DMS79 (cell line): ENCODE data around the gene SELENOW.
A peak's percentile ranks its signal among the peaks of the same experiment; 100 is the strongest.
"Not testable (repeated sequence)": the region's sequence is repeated elsewhere in the genome, so short reads cannot be mapped to it uniquely, and the experiment has no call there.

Source experiments
- DNase-seq: peaks from one replicate; lab custom pipeline; 2025; lab: John Stamatoyannopoulos, UW

Gene SELENOW

DNA sequence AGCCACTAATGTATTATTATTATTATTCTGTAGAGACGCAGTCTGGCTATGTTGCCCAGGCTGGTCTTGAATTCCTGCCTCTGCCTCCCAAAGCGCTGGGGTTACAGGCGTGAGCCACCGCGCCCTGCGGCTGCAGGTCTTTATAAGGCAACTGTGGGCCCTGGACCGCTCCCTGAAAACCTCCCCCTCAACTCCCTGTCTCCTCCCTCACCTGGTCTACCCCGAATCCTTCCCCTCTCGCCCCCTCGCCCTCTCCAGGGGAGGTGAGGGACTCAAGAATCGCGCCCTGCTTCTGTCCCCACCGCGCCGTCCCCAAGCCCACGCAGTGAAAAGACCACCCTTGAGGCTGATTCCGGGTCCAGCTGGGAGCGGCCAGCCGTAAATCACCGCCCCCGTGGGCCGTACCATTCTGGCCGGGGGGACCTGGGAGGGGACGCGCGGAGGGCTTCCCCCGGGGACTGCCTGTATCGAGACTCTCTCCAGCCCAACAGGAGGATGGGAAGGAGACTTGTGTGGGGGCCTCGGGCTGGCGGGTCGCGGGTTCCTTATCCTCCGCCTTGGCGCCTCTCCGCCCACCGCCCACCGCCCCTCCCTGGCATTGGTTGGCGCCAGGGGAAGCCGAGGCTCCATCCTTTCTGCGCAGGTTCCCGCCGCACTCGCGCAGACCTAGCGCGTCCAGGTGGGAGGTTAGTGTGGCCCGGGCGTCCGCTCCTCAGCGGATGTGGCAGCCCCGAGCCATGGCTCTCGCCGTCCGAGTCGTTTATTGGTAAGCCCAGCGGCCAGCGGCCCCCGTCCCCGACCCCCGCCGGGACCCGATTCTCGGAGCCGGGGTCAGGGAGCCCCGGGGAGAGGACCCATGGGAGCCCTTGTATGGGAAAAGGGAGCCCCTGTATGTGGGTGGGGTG lies at the start of gene SELENOW:
SELENOW (plus strand) TSS at position 655 of the 905 bp plus-strand sequence; CDS start at position 738, 83 bp downstream.
- peak; percentile 87 for DNase-seq

DNA sequence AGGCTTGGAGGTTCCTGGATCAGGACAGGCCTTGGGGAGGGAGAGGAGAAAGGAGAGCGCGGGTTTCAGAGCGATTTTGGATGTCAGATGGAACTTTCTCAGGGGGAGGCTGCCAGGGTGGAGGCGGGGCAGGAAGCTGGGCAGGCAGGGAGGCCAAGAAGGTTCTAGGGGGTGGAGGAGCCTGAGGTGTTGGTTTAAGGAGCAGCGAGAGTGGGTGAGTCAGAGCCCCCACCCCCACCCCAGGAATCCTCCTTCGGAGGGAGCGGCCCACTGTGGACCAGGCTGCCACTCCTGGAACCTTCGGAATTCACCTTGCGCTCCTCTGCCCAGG lies 49.1 kb upstream of the SELENOW start:
- no peak for DNase-seq

DNA sequence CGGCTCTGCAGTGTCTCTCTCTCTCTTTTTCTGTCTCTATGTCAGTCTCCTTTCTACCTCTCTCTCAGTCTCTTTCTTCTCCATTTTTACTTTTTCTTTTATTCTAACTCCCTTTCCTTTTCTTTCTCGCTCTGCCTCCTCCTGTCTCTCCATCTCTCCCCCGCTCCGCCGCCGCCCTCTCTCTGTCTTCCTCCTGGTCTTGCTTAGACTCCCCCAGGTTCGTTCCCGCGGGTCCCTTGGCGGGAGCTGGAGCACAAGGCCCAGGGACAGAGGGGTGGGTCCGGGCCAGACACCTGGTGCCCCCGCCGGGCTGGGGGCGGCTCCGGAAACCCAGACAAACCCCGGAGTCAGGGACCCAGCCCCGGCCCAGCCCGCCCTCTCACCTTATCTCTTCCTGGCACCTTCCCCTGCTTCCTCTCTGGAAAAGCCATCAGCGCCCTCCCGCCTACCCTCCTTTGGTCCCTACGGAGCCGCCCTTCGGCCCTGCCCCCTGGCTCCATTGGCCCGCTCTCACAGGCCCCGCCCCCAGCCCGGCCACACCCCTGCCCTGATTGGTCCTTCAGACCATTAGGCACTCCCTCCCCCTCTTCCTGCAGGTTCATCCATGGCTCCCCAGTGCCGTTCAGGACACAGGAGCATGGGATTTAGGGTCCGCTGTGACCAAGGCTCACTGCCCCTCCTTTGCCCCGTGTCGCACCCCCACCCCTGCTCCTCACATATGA lies 48.5 kb upstream of the SELENOW start:
- DNase-seq: no peak

DNA sequence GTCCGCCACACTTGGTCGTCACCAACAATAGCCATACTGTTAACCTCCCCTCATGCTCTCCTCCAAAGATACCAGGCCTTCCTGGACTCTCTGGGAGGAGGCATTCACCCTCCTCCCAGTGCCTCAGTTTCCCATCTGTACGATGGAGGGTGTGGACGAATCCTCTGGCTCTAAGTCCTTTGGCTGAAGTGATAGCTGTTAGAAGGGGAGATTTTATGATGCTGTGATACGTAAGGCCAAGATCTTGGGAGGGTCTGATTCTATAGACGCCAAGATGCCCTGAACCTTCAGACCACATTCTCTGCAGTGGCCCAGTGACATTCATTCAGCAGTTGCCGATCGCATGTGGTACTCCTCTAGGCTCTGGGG lies 48.0 kb upstream of the SELENOW start:
- no peak for DNase-seq

DNA sequence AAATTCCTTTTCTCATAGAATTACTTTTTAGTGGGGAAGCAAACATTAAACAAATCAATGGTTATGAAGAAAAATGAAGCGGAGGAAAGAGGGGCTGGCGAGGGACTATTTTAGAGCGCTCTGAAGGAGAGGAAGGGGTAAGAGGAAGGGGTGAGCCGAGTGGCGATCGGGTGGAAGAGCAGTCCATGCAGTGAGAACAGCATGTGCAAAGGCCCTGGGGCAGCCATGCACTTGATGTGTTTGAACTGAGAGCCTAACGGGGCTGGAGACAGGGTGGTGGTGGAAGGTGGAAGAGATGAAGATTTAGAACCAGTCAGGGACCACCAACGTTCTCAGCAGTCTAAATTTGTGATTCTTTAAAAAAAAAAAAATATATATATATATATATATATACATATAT lies 47.6 kb upstream of the SELENOW start:
- no peak for DNase-seq

DNA sequence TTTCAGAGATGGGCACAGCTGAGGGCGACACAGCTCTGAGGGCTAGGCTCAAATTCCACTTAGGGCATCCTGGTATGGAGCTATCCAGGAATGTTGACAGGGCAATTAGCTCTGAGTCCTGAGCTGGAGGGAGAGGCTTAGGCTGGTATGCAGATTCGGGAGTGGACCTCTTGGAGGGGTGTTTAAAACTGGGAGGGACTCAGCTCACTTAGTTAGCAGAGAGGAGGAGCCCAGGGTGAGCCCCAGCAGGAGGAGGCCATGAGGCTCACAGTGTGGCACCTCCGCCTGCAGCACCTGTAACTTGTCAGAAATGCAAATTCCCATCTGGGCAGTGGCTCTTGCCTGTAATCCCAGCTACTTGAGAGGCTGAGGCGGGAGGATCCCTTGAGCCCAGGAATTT lies 43.4 kb upstream of the SELENOW start:
- DNase-seq: no peak

DNA sequence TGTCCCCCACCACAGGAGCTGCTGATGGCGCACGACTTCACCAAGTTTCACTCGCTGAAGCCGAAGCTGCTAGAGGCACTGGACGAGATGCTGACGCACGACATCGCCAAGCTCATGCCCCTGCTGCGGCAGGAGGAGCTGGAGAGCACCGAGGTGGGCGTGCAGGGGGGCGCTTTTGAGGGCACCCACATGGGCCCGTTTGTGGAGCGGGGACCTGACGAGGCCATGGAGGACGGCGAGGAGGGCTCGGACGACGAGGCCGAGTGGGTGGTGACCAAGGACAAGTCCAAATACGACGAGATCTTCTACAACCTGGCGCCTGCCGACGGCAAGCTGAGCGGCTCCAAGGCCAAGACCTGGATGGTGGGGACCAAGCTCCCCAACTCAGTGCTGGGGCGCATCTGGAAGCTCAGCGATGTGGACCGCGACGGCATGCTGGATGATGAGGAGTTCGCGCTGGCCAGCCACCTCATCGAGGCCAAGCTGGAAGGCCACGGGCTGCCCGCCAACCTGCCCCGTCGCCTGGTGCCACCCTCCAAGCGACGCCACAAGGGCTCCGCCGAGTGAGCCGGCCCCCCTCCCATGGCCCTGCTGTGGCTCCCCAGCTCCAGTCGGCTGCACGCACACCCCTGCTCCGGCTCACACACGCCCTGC lies 37.5 kb upstream of the SELENOW start:
- DNase-seq: no peak

DNA sequence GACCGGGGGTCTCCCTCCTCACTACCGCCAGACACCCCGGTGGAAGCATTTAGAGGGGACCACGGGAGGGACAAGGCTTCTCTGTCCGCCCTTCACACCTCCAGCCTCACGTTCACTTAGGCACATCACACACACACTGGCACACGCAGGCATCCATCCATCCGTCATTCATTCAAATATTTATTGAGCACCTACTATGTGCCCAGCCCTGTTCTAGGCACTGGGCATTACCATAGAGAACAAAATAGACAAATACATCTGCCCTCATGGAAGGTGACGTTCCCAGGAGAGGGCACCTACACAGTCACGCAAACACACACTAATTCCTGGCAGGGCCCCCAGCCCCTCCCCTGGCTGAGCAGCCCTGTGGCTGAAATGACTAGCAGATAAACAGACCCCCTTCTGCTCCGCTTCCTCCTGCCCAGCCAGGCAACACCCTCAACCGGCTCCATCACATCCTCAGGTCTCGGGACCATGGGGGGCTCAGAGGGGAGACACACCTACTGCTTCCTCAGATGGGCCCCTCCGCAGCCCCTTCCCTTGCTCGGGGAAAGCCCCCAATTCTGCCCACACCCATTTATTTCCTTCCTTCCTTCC lies 36.9 kb upstream of the SELENOW start:
- DNase-seq: no peak

DNA sequence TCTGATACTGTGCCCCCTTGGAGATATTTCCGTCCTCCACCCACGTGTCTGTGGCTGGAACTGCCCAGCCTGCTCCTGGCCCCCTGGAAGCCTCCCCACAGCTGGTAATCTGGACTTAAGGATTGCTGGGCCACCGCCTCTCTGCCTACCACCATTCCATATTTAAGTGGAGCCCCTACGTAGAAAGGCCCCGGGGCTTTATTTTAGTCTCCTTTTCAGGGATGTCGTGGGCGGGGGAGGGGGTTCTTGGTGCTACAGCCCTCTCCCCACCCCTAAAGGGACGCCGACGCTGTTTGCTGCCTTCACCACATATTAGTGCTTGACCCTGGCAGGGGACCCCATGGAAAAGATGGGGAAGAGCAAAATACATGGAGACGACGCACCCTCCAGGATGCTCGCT lies 35.9 kb upstream of the SELENOW start:
- no peak for DNase-seq

DNA sequence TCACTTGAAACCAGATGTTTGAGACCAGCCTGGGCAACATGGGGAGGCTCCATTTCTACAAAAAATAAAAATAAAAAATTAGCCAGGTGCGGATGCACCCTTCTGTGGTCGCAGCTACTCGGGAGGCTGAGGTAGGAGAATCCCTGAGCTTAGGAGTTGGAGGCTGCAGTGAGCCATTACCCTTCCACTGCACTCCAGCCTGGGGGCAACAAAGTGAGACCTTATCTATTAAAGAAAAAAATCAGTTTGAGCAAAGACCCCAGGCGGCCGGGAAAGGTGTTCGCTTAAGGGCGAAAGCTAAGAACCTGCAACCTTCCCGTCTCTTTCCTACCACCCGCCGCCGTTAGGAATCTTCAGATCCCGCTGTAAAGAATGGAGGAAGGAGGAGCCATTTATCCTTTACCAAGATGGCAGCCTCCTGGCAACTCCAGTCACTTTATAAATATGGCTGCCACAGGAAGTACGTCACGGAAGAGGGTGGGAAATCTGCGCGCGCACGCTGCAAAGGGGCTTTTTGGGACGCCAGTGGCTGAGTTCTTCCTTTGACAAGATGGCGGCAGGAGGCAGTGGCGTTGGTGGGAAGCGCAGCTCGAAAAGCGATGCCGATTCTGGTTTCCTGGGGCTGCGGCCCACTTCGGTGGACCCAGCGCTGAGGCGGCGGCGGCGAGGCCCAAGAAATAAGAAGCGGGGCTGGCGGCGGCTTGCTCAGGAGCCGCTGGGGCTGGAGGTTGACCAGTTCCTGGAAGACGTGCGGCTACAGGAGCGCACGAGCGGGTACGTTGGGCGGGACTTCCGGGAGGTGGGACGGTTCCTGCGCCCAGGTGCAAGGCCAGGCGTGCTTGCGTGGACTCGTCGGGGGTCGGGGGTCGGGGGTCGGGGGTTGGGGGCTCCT lies 33.2 kb upstream of the SELENOW start, which contains the start of gene NOP53:
NOP53 (plus strand) TSS at position 537 of the 892 bp plus-strand sequence; CDS start at position 551, 14 bp downstream.
- DNase-seq: peak; percentile 93

DNA sequence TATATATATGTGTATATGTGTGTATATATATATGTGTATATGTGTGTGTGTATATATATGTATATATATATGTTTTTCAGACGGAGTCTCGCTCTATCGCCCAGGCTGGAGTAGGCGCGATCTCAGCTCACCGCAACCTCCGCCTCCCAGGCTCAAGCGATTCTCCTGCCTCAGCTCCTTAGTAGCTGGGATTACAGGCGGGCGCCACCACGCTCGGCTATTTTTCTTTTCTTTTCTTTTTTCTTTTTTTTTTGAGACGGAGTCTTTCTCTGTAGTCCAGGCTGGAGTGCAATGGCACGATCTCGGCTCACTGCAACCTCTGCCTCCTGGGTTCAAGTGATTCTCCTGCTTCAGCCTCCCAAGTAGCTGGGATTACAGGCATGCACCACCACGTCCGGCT lies 32.4 kb upstream of the SELENOW start:
- DNase-seq: not testable (repeated sequence)

DNA sequence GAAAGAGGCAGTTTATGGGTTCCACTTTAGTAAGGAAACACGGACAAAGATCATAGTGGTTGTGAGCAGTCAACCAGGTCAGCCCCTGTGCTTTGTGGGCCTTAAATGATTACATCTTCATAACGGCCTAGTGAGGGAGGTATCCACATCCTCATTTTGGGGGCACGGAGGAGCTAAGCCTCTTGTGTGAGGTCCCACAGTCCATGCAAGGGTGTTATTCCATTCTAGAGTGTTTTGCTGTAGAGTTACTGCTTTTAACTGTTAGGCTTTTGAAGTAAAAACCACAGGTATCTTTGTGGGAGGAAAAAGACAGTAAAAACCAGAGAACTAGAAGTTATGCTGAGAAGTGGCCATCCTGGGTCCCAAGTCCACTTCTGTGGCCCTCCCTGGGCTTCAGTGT lies 29.2 kb upstream of the SELENOW start:
- DNase-seq: no peak

DNA sequence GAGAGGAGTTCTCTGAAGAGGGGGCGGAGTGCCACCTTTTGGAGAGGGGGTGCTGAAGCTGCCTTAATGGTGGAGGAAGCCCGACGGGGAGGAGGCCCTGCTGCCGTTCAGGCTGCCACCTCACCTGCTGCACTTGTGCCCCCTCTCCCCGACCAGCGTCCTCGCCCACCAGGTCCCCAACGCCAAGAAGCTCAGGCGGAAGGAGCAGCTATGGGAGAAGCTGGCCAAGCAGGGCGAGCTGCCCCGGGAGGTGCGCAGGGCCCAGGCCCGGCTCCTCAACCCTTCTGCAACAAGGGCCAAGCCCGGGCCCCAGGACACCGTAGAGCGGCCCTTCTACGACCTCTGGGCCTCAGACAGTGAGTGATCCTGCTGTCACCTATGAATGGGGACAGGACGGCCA lies 27.8 kb upstream of the SELENOW start:
- no peak for DNase-seq

DNA sequence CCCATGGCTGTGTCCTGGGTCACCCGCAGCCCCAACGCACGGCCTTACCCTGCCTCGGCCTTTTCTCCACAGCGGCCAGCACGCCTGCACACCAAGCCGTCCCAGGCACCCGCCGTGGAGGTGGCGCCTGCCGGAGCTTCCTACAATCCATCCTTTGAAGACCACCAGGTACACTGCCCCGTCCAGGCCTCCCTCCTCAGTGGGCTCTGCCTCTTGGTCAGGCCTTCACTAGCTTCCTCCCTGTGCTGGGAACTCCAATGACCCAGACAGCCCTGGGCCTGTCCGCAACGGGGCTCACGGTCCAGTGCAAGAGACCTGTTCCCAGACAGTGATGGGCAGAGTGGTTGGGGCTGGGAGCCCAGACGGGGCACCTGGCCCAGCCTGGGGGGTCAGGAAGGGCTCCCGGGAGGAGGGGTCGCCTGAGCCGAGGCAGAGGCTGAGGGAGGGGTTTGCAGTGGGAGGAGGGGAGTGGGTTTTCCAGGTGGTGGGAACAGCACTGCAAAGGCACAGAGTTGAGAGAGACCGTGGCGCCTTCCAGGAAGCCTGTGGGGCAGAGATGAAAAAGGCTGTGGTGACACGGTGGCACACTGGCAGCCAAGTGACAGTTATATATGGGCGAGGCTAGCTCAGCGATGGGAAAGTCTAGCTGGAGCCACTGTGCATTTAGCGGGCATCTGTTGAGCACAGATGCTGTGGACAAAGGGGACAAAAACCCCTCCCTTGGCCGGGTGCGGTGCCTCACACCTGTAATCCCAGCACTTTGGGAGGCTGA lies 25.9 kb upstream of the SELENOW start:
- DNase-seq: no peak

DNA sequence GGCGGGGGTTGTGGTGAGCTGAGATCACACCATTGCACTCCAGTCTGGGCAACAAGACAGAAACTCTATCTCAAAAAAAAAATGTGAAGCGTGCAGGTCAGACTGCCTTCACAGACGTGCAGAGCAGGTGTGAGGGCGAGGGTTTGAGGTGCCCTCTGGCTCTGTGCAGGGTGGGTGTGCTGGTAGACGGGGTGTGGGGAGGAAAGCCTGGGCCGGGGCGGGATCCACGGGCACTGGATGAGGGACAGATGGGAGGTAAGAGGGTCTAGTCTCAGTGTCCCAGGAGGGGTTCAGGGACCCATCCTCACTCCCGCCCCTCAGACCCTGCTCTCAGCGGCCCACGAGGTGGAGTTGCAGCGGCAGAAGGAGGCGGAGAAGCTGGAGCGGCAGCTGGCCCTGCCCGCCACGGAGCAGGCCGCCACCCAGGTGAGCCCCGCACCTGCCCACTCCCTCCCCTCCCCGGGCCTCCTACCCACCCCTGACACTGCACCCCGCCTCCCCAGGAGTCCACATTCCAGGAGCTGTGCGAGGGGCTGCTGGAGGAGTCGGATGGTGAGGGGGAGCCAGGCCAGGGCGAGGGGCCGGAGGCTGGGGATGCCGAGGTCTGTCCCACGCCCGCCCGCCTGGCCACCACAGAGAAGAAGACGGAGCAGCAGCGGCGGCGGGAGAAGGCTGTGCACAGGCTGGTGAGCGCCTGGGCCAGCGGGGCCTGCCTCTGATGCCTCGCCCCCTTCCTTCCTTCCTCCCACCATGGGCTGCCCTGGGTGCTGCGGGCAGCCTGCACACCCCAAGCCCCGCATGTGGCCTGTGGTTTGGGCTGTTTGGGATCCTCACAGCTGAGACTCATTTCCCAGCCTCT lies 24.1 kb upstream of the SELENOW start:
- DNase-seq: no peak

DNA sequence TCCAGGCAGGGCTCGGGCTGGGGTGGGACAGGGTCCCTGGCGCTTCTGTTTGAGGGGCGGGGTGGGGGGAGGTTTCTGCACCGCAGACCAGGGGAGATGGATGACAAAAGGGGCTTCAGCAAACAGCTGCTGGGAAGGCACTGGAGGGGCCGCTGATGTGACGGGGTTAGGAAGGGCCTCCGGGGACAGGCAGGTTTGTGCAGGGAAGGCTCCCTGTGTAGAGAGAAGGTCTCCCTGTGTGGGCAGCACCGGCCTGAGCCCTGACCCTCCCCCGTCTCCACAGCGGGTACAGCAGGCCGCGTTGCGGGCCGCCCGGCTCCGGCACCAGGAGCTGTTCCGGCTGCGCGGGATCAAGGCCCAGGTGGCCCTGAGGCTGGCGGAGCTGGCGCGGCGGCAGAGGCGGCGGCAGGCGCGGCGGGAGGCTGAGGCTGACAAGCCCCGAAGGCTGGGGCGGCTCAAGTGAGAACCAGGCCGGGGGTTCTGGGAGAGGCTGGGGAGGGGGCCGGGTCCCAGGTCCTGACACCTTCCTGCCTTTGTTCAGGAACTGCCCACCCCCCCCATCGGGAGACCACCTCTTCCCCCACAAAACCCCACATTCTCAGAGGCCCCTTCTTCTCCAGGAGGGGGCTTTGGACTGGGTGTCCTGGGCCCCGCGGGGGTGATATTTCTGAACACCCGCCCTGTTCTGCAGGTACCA lies 23.3 kb upstream of the SELENOW start:
- no peak for DNase-seq

DNA sequence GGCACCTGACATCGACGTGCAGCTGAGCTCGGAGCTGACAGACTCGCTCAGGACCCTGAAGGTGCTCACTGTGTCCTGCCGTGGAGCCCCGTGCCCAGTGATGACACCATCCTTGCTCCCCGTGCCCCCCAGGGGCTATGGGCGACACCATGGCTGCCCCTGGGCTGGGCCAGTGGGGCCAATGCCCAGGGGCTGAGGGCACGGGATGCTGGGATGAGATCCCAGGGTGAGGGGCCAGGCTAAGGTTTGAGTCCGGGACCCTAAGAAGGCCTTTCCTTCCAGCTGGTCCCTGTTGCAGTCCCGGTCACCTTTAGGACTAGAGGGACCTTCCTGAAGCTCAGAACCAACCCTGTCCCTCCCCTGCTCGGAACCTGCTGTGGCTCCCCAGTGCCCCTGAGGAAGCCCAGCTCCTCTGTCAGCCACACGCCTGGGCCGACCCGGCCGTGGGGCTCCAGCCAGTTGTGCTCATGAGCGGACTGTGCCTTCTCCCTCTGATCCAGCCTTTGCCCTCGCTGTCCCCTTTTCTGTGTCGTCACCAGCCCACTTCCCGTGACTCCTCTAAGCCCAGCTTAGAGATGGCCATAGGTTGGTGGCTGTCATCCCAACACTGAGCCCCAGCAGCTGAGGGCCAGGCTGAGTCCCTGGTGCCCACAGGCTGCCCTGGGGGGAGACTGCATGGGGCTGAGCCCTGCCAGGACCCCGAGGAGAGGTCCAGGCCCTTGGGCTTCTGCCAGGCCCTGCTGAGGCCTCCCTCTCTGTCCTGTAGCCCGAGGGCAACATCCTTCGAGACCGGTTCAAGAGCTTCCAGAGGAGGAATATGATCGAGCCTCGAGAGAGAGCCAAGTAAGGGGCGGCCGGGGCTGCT lies 22.5 kb upstream of the SELENOW start:
- no peak for DNase-seq

DNA sequence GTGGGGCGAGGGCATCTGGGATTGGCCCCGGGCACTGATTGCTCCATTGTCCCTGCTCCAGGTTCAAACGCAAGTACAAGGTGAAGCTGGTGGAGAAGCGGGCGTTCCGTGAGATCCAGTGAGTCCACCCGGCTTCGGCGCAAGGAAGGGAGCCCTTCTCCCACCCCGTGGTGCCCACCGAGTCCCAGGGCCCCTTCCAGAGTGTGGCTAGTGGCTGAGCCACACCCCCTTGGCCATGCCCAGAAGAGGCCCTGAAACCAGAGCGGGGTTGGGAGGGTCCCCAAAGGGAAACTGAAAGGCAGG lies 21.9 kb upstream of the SELENOW start:
- DNase-seq: no peak
